H1 (cell line): ENCODE measurements around the gene ZDHHC16. TPM values are rescaled to one million over a fixed set of nuclear protein-coding genes. Genes with fewer than 3 reads are reported as not detected.

Experiments
- CTCF ChIA-PET: fragments of 300-600 bp; sonication (Branson Sonifier 250); formaldehyde crosslinking; loops from one replicate; lab custom pipeline; 2021; ENCODE audit not compliant: partially characterized antibody; lab: Charles Lee
- POLR2A ChIA-PET: fragments of 300-600 bp; sonication (Branson Sonifier 250); formaldehyde crosslinking; loops from one replicate; lab custom pipeline; 2021; ENCODE audit warnings: inconsistent platforms; ENCODE audit not compliant: partially characterized antibody; lab: Charles Lee
- DNase-seq, 2 experiments: peaks; one replicate each; pipeline versions ENCODE4 v3.0.0 to v3.0.0-alpha.2; 2010 to 2022; ENCODE audit warnings: low spot score in 2 of 2, low read depth in 1 of 2, mixed read lengths in 1 of 2
- FAIRE-seq: peaks from 2 replicates; lab custom pipeline; 2011; peaks lifted over from hg19 to GRCh38; lab: Jason Lieb, UNC
- H2AFZ ChIP-seq: 2 replicates; pipeline ENCODE4 v1.8.1; 2012; ENCODE audit warnings: low read length, inconsistent platforms
- H2AK5ac ChIP-seq: 2 replicates; pipeline ENCODE4 v1.6.1; 2013; ENCODE audit warnings: low read depth, low read length
- H2BK120ac ChIP-seq: replicated peaks from 2 replicates; pipeline ENCODE3; 2013; ENCODE audit warnings: low read depth, low read length, inconsistent platforms
- H2BK12ac ChIP-seq: 2 replicates; pipeline ENCODE4 v1.6.1; 2013; ENCODE audit warnings: low read depth, low read length
- H2BK15ac ChIP-seq: 2 replicates; pipeline ENCODE4 v1.6.1; 2013; ENCODE audit warnings: low read length
- H2BK20ac ChIP-seq: 2 replicates; pipeline ENCODE4 v1.6.1; 2013; ENCODE audit warnings: low read length
- H2BK5ac ChIP-seq: 2 replicates; pipeline ENCODE4 v1.6.1; 2013; ENCODE audit warnings: low read depth, low read length
- H3K14ac ChIP-seq: 2 replicates; pipeline ENCODE4 v1.6.1; 2013; ENCODE audit warnings: inconsistent platforms; ENCODE audit not compliant: insufficient read length
- H3K18ac ChIP-seq: 2 replicates; pipeline ENCODE4 v1.6.1; 2013; ENCODE audit warnings: low read length; ENCODE audit errors: extremely low read depth
- H3K23ac ChIP-seq: 2 replicates; pipeline ENCODE4 v1.6.1; 2013; ENCODE audit warnings: inconsistent platforms; ENCODE audit not compliant: insufficient read length
- H3K23me2 ChIP-seq: 2 replicates; pipeline ENCODE4 v1.6.1; 2013; ENCODE audit warnings: low read depth, low read length
- H3K27ac ChIP-seq: 2 replicates; pipeline ENCODE4 v1.6.1; 2011; ENCODE audit warnings: low read depth, low read length, inconsistent platforms
- H3K27me3 ChIP-seq, 4 experiments: replicated peaks in 1 of 4; 1 replicate in 1 of 4; 2 replicates in 3 of 4; pipeline versions ENCODE4 v1.6.1 to v1.8.1; 2011 to 2013; ENCODE audit warnings: low read length in 3 of 4, mild to moderate bottlenecking in 3 of 4, inconsistent platforms in 2 of 4, mixed read lengths in 2 of 4, moderate library complexity in 1 of 4; ENCODE audit not compliant: control insufficient read depth in 3 of 4, insufficient read depth in 3 of 4; ENCODE audit errors: extremely low read depth in 1 of 4
- H3K36me3 ChIP-seq, 4 experiments: 2 replicates each; pipeline versions ENCODE4 v1.6.1 to v1.8.1; 2011 to 2013; ENCODE audit warnings: mild to moderate bottlenecking in 4 of 4, low read length in 3 of 4, moderate library complexity in 2 of 4, control low read depth in 1 of 4, inconsistent platforms in 1 of 4; ENCODE audit not compliant: insufficient read depth in 4 of 4, control insufficient read depth in 2 of 4
- H3K4ac ChIP-seq: replicated peaks from 2 replicates; pipeline ENCODE3; 2013; ENCODE audit warnings: low read length, low read depth, mixed read lengths, inconsistent platforms; ENCODE audit not compliant: insufficient read length
- H3K4me1 ChIP-seq, 4 experiments: replicated peaks in 1 of 4; 1 replicate in 1 of 4; 2 replicates in 3 of 4; pipeline versions ENCODE4 v1.6.1 to v1.8.1; 2011 to 2013; ENCODE audit warnings: low read length in 3 of 4, inconsistent platforms in 2 of 4, mixed read lengths in 1 of 4; ENCODE audit not compliant: insufficient read depth in 4 of 4, control insufficient read depth in 3 of 4
- H3K4me2 ChIP-seq, 2 experiments: 2 replicates each; pipeline versions ENCODE4 v1.6.1 to v1.8.1; 2011 to 2013; ENCODE audit warnings: low read depth in 2 of 2, low read length in 2 of 2, control low read depth in 1 of 2, inconsistent platforms in 1 of 2, mild to moderate bottlenecking in 1 of 2; ENCODE audit not compliant: insufficient read depth in 1 of 2
- H3K4me3 ChIP-seq, 4 experiments: fragments of 200-600, 300-600 bp in 1 of 4; sonication (generic), shearing (Covaris generic), sonication (Bioruptor Twin) in 1 of 4; 2 replicates each; pipeline versions ENCODE4 v1.5.1 to v1.8.1; 2011 to 2016; ENCODE audit warnings: low read length in 4 of 4, low read depth in 3 of 4, control low read depth in 2 of 4, inconsistent platforms in 2 of 4, mild to moderate bottlenecking in 2 of 4, mixed read lengths in 1 of 4, moderate library complexity in 1 of 4; ENCODE audit not compliant: insufficient read depth in 2 of 4; ENCODE audit errors: extremely low read depth in 1 of 4
- H3K56ac ChIP-seq: replicated peaks from 2 replicates; pipeline ENCODE3; 2013; ENCODE audit warnings: low read depth, mild to moderate bottlenecking, mixed read lengths, low read length, inconsistent platforms; ENCODE audit not compliant: insufficient read length
- H3K79me1 ChIP-seq: 2 replicates; pipeline ENCODE4 v1.6.1; 2013; ENCODE audit warnings: low read depth, low read length, control low read depth
- H3K79me2 ChIP-seq, 2 experiments: 2 replicates each; pipeline versions ENCODE4 v1.6.1 to v1.8.1; 2012 to 2013; ENCODE audit warnings: low read length in 2 of 2, mild to moderate bottlenecking in 2 of 2, inconsistent platforms in 1 of 2; ENCODE audit not compliant: insufficient read depth in 2 of 2, control insufficient read depth in 1 of 2
- H3K9ac ChIP-seq, 4 experiments: replicated peaks in 1 of 4; 1 replicate in 1 of 4; 2 replicates in 3 of 4; pipeline versions ENCODE4 v1.6.1 to v1.8.1; 2011 to 2013; ENCODE audit warnings: low read depth in 3 of 4, low read length in 3 of 4, control low read depth in 2 of 4, mild to moderate bottlenecking in 2 of 4, moderate library complexity in 2 of 4, inconsistent platforms in 1 of 4; ENCODE audit errors: extremely low read depth in 1 of 4
- H3K9me3 ChIP-seq, 2 experiments: 2 replicates each; pipeline versions ENCODE4 v1.6.1 to v1.8.1; 2012 to 2013; ENCODE audit warnings: mild to moderate bottlenecking in 2 of 2, moderate library complexity in 2 of 2, control low read depth in 1 of 2, inconsistent platforms in 1 of 2, low read depth in 1 of 2, low read length in 1 of 2, mixed read lengths in 1 of 2; ENCODE audit not compliant: insufficient read depth in 2 of 2
- H4K20me1 ChIP-seq, 2 experiments: replicated peaks in 1 of 2; 2 replicates each; pipeline versions ENCODE3 to v1.8.1; 2011 to 2013; ENCODE audit warnings: inconsistent platforms in 2 of 2, low read length in 2 of 2, mild to moderate bottlenecking in 1 of 2; ENCODE audit not compliant: insufficient read depth in 2 of 2, control insufficient read depth in 1 of 2
- H4K5ac ChIP-seq: 2 replicates; pipeline ENCODE4 v1.6.1; 2013; ENCODE audit warnings: low read length, low read depth, mixed read lengths, inconsistent platforms; ENCODE audit not compliant: insufficient read length
- H4K8ac ChIP-seq: 2 replicates; pipeline ENCODE4 v1.8.0; 2013; ENCODE audit warnings: mild to moderate bottlenecking, moderate library complexity, low read length, inconsistent platforms; ENCODE audit not compliant: insufficient read depth; ENCODE audit errors: extremely low read depth
- H4K91ac ChIP-seq: replicated peaks from 2 replicates; pipeline ENCODE3; 2013; ENCODE audit warnings: low read length, mixed read lengths, inconsistent platforms; ENCODE audit not compliant: insufficient read length
- FOSL1 ChIP-seq: IDR thresholded peaks from 2 replicates; pipeline ENCODE4 v1.6.1; 2011; ENCODE audit warnings: mild to moderate bottlenecking, low read depth, low read length, moderate library complexity; ENCODE audit not compliant: insufficient read depth
- WGBS, 2 experiments: shearing (Covaris generic) in 1 of 2; methylation state at CpG; one replicate each; pipeline versions ENCODE4 v1.1.6 to v1.1.7; 2013 to 2015; ENCODE audit warnings: low lambda C conversion rate in 2 of 2, mixed read lengths in 2 of 2, inconsistent platforms in 1 of 2, low coverage in 1 of 2, missing lambda C conversion rate in 1 of 2; ENCODE audit not compliant: insufficient replicate concordance in 2 of 2, insufficient coverage in 1 of 2, insufficient read length in 1 of 2; ENCODE audit errors: extremely low coverage in 1 of 2, missing lambda C conversion rate in 1 of 2; 5-methylcytosine and 5-hydroxymethylcytosine counted together
- polyA plus RNA-seq, 7 experiments: library from polyadenylated mRNA; depleted of rRNA in 3 of 7; stranded (reverse) in 5 of 7; unstranded in 2 of 7; fragments of >200 nt in 5 of 7; fragments of 200-250 nt in 2 of 7; gene quantifications; 1 replicate in 5 of 7; 2 replicates in 1 of 7; 4 replicates in 1 of 7; pipeline versions ENCODE4 v1.2.1 to v1.2.3, GENCODE V29; 2011 to 2013; ENCODE audit warnings: missing spikeins in 2 of 7, mixed read lengths in 2 of 7
- total RNA-seq: library from RNA; stranded (reverse); fragmentation: NEBNext Ultra II Directional; extraction: Animal tissue kit (Norgen Biotek cat#: 25700); gene quantifications from 2 replicates; pipeline ENCODE4 v1.2.1, GENCODE V29; 2021
- TF ChIP-seq, protein P1 (sequence below), 3 experiments: IDR thresholded peaks; 1 replicate in 2 of 3; 2 replicates in 1 of 3; pipeline versions ENCODE4 v1.5.1 to v1.6.1; 2011; ENCODE audit warnings: low read length in 3 of 3, mild to moderate bottlenecking in 3 of 3, inconsistent platforms in 2 of 3, low read depth in 1 of 3, moderate library complexity in 1 of 3; ENCODE audit not compliant: insufficient read depth in 1 of 3; ENCODE audit errors: control extremely low read depth in 1 of 3

Gene ZDHHC16
- total and polyA plus RNA-seq, 2 of the 8 experiments (the other 6 are each of a cell fraction or from before 2014, with no cell fraction given): 45.9 to 108 TPM

DNA sequence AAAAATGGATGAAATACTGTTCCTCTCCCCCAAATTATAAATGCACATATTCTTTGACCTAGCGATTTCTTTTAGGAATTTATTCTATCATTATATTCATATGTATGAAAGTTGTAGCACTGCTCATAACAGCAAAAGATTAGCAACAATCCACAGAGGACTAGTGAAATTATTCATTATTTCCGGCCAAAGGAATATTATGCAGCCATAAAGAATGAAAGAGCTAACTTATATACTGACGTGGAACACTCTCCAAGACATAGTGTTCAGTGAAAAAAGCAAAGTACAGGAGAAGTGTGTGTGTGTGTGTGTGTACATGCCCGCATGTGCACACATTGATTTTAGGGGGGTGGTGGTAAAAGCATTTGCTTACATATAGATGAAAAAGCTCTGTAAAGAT, 28.9 kb downstream of the ZDHHC16 start:
- CTCF ChIA-PET: interaction anchor here (1.2 to 6.6 kb wide), 3 partner anchors 9 to 137 kb away, joined by 4 to 46 read pairs (median 22); no protein-coding TSS in a partner anchor

More for the DNA sequence above, 28.9 kb downstream of the ZDHHC16 start:
- Histone ChIP-seq H2BK20ac (no peak overlapping the region), H3K18ac (no peak overlapping the region), H4K91ac (no peak overlapping the region), H3K23me2 (no peaks in the 10 kb centered on the region), H2AK5ac (no peak overlapping the region), H3K9ac (no peak overlapping the region), H4K5ac (no peak overlapping the region)
- FAIRE-seq: no peak
- no peak for DNase-seq
- TF ChIP-seq FOSL1: no peak
- TF ChIP-seq, protein P1, sequence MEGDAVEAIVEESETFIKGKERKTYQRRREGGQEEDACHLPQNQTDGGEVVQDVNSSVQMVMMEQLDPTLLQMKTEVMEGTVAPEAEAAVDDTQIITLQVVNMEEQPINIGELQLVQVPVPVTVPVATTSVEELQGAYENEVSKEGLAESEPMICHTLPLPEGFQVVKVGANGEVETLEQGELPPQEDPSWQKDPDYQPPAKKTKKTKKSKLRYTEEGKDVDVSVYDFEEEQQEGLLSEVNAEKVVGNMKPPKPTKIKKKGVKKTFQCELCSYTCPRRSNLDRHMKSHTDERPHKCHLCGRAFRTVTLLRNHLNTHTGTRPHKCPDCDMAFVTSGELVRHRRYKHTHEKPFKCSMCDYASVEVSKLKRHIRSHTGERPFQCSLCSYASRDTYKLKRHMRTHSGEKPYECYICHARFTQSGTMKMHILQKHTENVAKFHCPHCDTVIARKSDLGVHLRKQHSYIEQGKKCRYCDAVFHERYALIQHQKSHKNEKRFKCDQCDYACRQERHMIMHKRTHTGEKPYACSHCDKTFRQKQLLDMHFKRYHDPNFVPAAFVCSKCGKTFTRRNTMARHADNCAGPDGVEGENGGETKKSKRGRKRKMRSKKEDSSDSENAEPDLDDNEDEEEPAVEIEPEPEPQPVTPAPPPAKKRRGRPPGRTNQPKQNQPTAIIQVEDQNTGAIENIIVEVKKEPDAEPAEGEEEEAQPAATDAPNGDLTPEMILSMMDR (IDR thresholded peaks at IDR 0.05; ENCODE audit: control extremely low read depth in 1 of 3, insufficient read depth in 1 of 3, low read depth in 1 of 3, low read length in 3 of 3): no peak
- TF ChIP-seq, all 59 proteins: peak for 0
- Histone ChIP-seq H3K4me3 (no peak overlapping the region), H3K14ac (no peak overlapping the region), H2AFZ (no peak overlapping the region), H4K20me1 (peaks cover 0 to 2% of the 10 kb centered on the region in 2 experiments), H3K56ac (no peak overlapping the region), H3K36me3 (peaks cover 28 to 74% (median 56%) of the 10 kb centered on the region in 4 experiments), H4K8ac (no peak overlapping the region), H3K4me2 (no peak overlapping the region), H2BK120ac (no peak overlapping the region), H3K9me3 (no peaks in the 10 kb centered on the region), H3K27me3 (no peaks in the 10 kb centered on the region), H3K79me2 (peaks cover 0 to 12% of the 10 kb centered on the region in 2 experiments; a peak in 1 of 4 replicates), H2BK12ac (no peak overlapping the region), H2BK15ac (no peak overlapping the region), H2BK5ac (no peak overlapping the region), H3K4me1 (peaks cover 3 to 7% (median 5%) of the 10 kb centered on the region in 4 experiments; a peak in 5 of 7 replicates), H3K79me1 (0 out of 2 replicates have a peak, but pooled peaks cover 4% of the 10 kb centered on the region), H3K4ac (no peak overlapping the region), H3K23ac (no peak overlapping the region), H3K27ac (no peak overlapping the region)
- POLR2A ChIA-PET: interaction anchor here (1.7 to 3.7 kb wide), 2 partner anchors 9 to 42 kb away, joined by 3 to 17 read pairs; no protein-coding TSS in a partner anchor
- 91% methylated on average over 4 of the region's 4 CpGs; no CpG with 5 or more reads in 1 of the 2 experiments for WGBS, 2 experiments
